ENCODE data around the gene ZNF362.

Gene ZNF362

GRCh38 chr1:33266766-33267165 lies 10.5 kb downstream of the ZNF362 start:
- Histone ChIP-seq H3K4me3 (no peak overlapping the region), H3K4me1 (no peaks in the 10 kb centered on the region), H3K36me3 (replicated peaks) (0 out of 2 replicates have a peak, but pooled peaks cover 6% of the 10 kb centered on the region), H3K27me3 (ENCODE audit: low read depth) (no peaks in the 10 kb centered on the region), H3K9me3 (no peaks in the 10 kb centered on the region)
- DNase-seq (ENCODE audit: low spot score in 2 of 2), result no peak
- in situ Hi-C loops (cut with MboI; ENCODE audit: low sequenced_read_pairs), result no loop called here

DNA sequence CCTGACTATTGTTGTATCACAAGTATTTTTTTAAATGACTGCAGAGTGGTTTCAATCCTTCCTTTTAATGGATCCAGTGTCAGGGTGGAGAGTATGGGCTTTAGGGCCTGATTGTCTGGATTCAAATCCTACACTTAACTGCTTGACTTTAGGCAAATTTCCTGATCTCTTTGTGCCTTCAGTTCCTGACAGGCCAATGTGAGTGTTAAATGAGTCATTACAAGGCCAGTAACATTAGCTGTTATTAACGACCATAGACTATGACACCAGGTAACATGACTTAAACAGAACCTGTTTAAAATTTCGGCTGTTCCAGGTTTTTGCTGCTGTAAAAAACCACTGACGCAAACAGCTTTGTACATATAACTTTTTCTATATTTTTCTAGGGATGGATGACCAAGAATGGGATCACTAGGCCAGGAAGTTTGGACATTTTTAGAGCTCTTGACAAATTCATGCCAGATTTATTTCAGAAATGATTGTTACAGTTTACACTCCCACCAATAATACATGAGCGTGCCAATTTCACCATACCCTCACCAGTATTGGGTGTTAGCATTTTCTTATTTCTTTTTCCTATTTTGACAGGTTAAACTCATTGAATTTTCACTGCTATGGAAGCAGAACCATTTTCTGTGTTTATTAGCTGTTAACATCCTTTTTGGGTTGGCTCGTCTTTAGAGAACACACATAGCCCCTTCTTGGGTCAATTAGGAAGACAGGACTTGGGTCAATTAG lies 11.3 kb downstream of the ZNF362 start:
- no peak overlapping the region for H3K4me3 ChIP-seq
- no peaks in the 10 kb centered on the region for H3K9me3 ChIP-seq
- 0 out of 2 replicates have a peak, but pooled peaks cover 6% of the 10 kb centered on the region for H3K36me3 ChIP-seq (replicated peaks)
- H3K27me3 ChIP-seq (ENCODE audit: low read depth), result no peaks in the 10 kb centered on the region
- DNase-seq (ENCODE audit: low spot score in 2 of 2), result no peak
- in situ Hi-C loops (cut with MboI; ENCODE audit: low sequenced_read_pairs), result no loop called here
- no peaks in the 10 kb centered on the region for H3K4me1 ChIP-seq

- H3K4me1 ChIP-seq, result no peaks in the 10 kb centered on the region
- H3K4me3 ChIP-seq, result no peak overlapping the region
- 0 out of 2 replicates have a peak, but pooled peaks cover 3% of the 10 kb centered on the region for H3K36me3 ChIP-seq (replicated peaks)
- DNase-seq (ENCODE audit: low spot score in 2 of 2), result no peak
- no peaks in the 10 kb centered on the region for H3K9me3 ChIP-seq
- in situ Hi-C loops (cut with MboI; ENCODE audit: low sequenced_read_pairs), result no loop called here
- no peaks in the 10 kb centered on the region for H3K27me3 ChIP-seq (ENCODE audit: low read depth)
These were observed 12.2 kb downstream of the ZNF362 start for GRCh38 chr1:33268457-33268856.

DNA sequence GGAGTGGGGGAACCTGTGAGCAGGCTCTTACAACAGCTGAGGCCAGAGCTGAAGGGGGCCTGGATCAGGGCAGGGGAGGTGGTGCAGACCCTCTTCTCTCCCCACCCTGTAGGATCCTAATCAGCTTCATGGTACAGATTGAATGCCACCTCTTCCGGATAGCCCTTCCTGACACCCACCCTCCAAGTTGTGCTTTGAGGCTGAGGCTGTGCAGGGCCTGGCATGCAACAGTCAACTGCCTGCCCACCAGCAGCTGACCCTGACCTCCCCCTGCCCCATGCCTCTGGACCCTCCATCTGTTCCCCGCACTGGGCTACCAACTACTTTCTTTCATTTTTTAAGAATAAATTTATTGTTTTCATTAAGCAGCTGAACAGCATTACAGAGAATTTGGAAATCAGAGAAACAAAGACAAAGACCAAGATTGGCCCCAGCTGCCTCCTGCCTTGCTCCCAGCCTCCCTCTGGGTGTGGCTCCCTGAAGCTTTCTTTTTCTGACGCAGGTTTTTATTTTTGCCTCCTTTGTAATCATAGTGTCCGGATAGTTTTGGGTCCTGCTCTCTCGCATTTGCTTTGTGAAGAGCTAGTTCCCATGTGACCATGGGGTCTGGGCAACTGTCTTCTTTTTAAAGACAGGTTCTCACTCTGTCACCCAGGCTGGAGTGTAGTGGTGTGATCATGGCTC lies 12.8 kb downstream of the ZNF362 start:
- no peak for DNase-seq (ENCODE audit: low spot score in 2 of 2)
- H3K9me3 ChIP-seq, result no peaks in the 10 kb centered on the region
- in situ Hi-C loops (cut with MboI; ENCODE audit: low sequenced_read_pairs), result no loop called here
- no peaks in the 10 kb centered on the region for H3K27me3 ChIP-seq (ENCODE audit: low read depth)
- H3K36me3 ChIP-seq (replicated peaks), result 0 out of 2 replicates have a peak, but pooled peaks cover 3% of the 10 kb centered on the region
- no peaks in the 10 kb centered on the region for H3K4me1 ChIP-seq
- H3K4me3 ChIP-seq, result no peak overlapping the region

DNA sequence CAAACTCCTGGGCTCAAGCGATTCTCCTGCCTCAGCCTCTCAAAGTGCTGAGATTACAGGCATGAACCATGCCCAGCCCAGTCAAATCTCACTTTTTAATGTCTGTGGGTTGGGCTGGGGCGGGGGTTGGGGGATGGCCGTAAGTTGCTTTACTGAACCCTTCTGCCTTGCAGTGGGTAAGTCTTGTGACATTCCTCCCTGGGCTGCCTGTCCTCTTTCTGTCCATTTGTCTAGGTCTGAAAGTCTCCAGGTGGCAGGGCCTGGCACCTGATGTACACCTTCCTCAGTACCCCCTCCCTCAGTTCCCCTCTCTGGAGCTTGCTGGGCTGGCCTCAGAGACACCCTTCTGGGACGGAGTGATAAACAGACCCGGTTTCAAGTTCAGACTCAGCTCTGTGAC lies 13.3 kb downstream of the ZNF362 start:
- H3K4me1 ChIP-seq, result no peaks in the 10 kb centered on the region
- 0 out of 2 replicates have a peak, but pooled peaks cover 3% of the 10 kb centered on the region for H3K36me3 ChIP-seq (replicated peaks)
- H3K9me3 ChIP-seq, result no peaks in the 10 kb centered on the region
- no peak for DNase-seq (ENCODE audit: low spot score in 2 of 2)
- H3K4me3 ChIP-seq, result no peak overlapping the region
- in situ Hi-C loops (cut with MboI; ENCODE audit: low sequenced_read_pairs), result no loop called here
- H3K27me3 ChIP-seq (ENCODE audit: low read depth), result no peaks in the 10 kb centered on the region

DNA sequence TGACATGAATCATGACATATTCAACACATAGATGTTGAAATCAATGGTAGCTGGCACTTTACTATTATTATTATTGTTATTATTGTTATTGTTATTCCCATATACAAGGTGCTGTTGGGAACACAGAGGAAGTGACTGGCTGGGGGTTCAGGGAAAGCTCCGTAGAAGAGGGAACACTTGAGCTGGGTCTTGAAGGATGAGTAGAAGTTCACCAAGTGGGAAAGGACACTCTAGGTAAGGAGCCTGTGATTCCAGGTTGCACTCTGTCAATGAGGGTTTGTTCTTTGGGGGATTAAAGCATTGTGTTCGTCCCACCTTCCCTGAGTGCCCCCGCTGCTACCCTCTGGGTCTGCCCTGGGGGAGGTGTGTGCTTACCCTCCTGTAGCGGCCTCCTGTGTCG lies 14.1 kb downstream of the ZNF362 start:
- DNase-seq (ENCODE audit: low spot score in 2 of 2), result no peak
- Histone ChIP-seq H3K9me3 (no peaks in the 10 kb centered on the region), H3K4me3 (no peak overlapping the region), H3K36me3 (replicated peaks) (0 out of 2 replicates have a peak, but pooled peaks cover 3% of the 10 kb centered on the region), H3K4me1 (no peaks in the 10 kb centered on the region), H3K27me3 (ENCODE audit: low read depth) (no peaks in the 10 kb centered on the region)
- in situ Hi-C loops (cut with MboI; ENCODE audit: low sequenced_read_pairs), result no loop called here

DNA sequence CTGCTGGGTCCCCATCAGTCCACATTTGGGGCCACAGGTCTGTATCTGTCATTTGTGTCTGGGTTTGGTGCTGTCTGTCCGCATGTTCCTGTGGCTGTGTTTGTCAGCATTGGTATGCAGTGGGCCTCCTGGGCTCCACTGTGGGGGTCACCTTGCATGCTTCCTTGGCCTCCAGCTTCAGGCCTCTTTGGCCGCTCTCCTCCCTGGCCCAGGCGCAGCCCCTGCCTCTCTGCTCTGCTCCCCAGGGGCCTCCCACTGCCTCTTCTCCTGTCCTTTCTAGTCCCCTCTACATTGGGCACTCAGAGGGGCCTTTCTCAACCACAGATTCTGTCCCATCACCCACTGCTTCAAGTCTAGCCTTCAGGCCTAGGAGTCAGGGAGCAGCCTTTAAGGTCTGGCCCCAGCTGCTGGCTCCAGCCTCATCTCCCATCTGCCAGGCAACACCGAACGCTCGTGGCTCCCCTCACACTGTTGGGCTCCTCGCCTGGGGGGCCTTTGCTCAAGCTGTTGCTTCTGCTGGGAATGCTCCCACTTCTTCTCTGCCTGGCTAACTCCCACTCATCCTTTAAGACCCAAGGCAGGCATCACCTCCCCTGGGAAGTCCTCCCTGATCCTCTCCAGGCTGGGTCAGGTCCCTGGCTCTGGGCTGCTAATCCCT lies 14.6 kb downstream of the ZNF362 start:
- no peak for DNase-seq (ENCODE audit: low spot score in 2 of 2)
- H3K4me1 ChIP-seq, result no peaks in the 10 kb centered on the region
- no peak overlapping the region for H3K4me3 ChIP-seq
- H3K27me3 ChIP-seq (ENCODE audit: low read depth), result no peaks in the 10 kb centered on the region
- H3K36me3 ChIP-seq (replicated peaks), result 0 out of 2 replicates have a peak, but pooled peaks cover 3% of the 10 kb centered on the region
- no peaks in the 10 kb centered on the region for H3K9me3 ChIP-seq
- in situ Hi-C loops (cut with MboI; ENCODE audit: low sequenced_read_pairs), result no loop called here

- no peak for DNase-seq (ENCODE audit: low spot score in 2 of 2)
- in situ Hi-C loops (cut with MboI; ENCODE audit: low sequenced_read_pairs), result no loop called here
- Histone ChIP-seq H3K36me3 (replicated peaks) (0 out of 2 replicates have a peak, but pooled peaks cover 3% of the 10 kb centered on the region), H3K4me3 (no peak overlapping the region), H3K9me3 (no peaks in the 10 kb centered on the region), H3K4me1 (no peaks in the 10 kb centered on the region), H3K27me3 (ENCODE audit: low read depth) (no peaks in the 10 kb centered on the region)
These were observed 15.6 kb downstream of the ZNF362 start for GRCh38 chr1:33271666-33272505.

DNA sequence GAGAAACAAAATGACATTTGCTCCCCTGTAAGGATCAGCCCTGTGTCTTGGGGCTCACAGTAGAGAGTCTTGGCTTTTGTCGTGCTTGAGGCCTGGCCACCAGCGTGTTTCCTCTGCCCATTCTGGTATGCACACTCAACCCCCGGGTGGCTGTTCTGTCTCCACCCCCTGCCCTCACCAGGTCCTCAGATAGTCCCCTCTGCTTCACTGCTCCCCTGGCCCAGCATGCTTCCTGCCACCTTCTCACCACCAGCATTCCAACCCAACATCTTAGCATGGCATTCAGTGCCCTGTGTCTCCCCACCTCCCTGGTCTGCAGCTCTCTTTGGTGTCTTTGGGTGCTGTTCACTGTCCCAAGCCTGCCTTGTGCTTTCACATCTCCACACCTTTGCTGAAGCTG lies 16.2 kb downstream of the ZNF362 start:
- Histone ChIP-seq H3K4me3 (no peak overlapping the region), H3K36me3 (replicated peaks) (0 out of 2 replicates have a peak, but pooled peaks cover 3% of the 10 kb centered on the region), H3K9me3 (no peaks in the 10 kb centered on the region), H3K27me3 (ENCODE audit: low read depth) (no peaks in the 10 kb centered on the region), H3K4me1 (no peaks in the 10 kb centered on the region)
- in situ Hi-C loops (cut with MboI; ENCODE audit: low sequenced_read_pairs), result no loop called here
- DNase-seq (ENCODE audit: low spot score in 2 of 2), result no peak

DNA sequence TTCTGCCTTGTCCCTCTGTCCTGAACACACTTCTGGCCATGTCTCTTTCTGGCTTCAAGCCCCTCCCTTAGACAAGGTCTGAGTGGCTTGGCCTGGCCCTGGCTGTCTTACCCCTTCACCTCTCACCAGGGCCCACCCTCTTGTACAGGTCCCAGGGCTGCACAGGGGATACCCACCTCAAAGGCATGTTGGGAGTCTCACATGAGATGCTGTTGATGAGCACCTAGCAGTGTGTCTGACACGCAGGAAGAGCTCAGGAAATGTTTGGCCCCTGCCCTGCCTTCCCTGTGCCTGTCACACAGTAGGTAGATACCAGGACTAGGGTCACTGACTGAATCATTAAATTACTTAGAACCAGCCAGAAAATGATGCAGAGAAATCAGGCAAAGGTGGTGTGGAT lies 16.6 kb downstream of the ZNF362 start:
- Histone ChIP-seq H3K27me3 (ENCODE audit: low read depth) (no peaks in the 10 kb centered on the region), H3K4me3 (no peak overlapping the region), H3K36me3 (replicated peaks) (0 out of 2 replicates have a peak, but pooled peaks cover 3% of the 10 kb centered on the region), H3K4me1 (no peaks in the 10 kb centered on the region), H3K9me3 (no peaks in the 10 kb centered on the region)
- no peak for DNase-seq (ENCODE audit: low spot score in 2 of 2)
- in situ Hi-C loops (cut with MboI; ENCODE audit: low sequenced_read_pairs), result no loop called here

DNA sequence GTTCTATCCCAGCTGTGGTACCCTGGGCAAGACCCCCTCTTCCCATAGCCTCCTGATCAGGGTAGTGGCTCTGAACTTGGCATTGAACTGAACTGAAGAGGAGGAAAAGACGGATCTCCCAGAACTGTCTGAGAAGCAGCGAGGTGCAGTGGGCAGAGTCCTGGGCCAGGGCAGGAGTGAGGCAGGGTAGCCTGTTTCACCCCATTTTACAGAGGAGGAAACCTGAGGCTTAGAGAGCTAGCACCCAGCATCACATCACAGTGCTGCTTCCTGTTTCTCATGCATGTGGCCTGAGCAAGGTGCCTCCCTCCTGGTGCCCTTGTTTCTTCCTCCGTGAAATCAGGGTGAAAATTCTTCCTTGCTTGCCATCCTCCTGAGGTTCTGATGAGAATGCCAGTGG lies 17.1 kb downstream of the ZNF362 start:
- H3K36me3 ChIP-seq (replicated peaks), result 0 out of 2 replicates have a peak, but pooled peaks cover 3% of the 10 kb centered on the region
- H3K9me3 ChIP-seq, result no peaks in the 10 kb centered on the region
- H3K4me3 ChIP-seq, result no peak overlapping the region
- no peaks in the 10 kb centered on the region for H3K27me3 ChIP-seq (ENCODE audit: low read depth)
- no peaks in the 10 kb centered on the region for H3K4me1 ChIP-seq
- in situ Hi-C loops (cut with MboI; ENCODE audit: low sequenced_read_pairs), result no loop called here
- no peak for DNase-seq (ENCODE audit: low spot score in 2 of 2)

GRCh38 chr1:33273961-33274371 lies 17.7 kb downstream of the ZNF362 start:
- Histone ChIP-seq H3K27me3 (ENCODE audit: low read depth) (no peaks in the 10 kb centered on the region), H3K4me3 (no peak overlapping the region), H3K9me3 (no peaks in the 10 kb centered on the region), H3K36me3 (replicated peaks) (0 out of 2 replicates have a peak, but pooled peaks cover 3% of the 10 kb centered on the region), H3K4me1 (no peaks in the 10 kb centered on the region)
- in situ Hi-C loops (cut with MboI; ENCODE audit: low sequenced_read_pairs), result no loop called here
- no peak for DNase-seq (ENCODE audit: low spot score in 2 of 2)

GRCh38 chr1:33274446-33274845 lies 18.2 kb downstream of the ZNF362 start:
- DNase-seq (ENCODE audit: low spot score in 2 of 2), result no peak
- no peaks in the 10 kb centered on the region for H3K27me3 ChIP-seq (ENCODE audit: low read depth)
- in situ Hi-C loops (cut with MboI; ENCODE audit: low sequenced_read_pairs), result no loop called here
- 0 out of 2 replicates have a peak, but pooled peaks cover 3% of the 10 kb centered on the region for H3K36me3 ChIP-seq (replicated peaks)
- H3K9me3 ChIP-seq, result no peaks in the 10 kb centered on the region
- no peak overlapping the region for H3K4me3 ChIP-seq
- no peaks in the 10 kb centered on the region for H3K4me1 ChIP-seq

All from HAP-1 (cell line).